Muscle layer of colon (tissue), 2 donors: Measurements from ENCODE around the gene CACNA1C.
A peak's percentile ranks its signal among the peaks of the same experiment; 100 is the strongest.

Source experiments
- H3K27ac ChIP-seq: one replicate; pipeline ENCODE4 v1.7.0; 2013; ENCODE audit warnings: low read depth, mild to moderate bottlenecking, low read length, moderate library complexity
- H3K27me3 ChIP-seq, 2 donors: one replicate each; pipeline ENCODE4 v1.7.0; 2013; ENCODE audit warnings: low read length in 2 of 2, mild to moderate bottlenecking in 2 of 2; ENCODE audit not compliant: insufficient read depth in 2 of 2, control insufficient read depth in 1 of 2
- H3K36me3 ChIP-seq: one replicate; pipeline ENCODE4 v1.7.0; 2013; ENCODE audit warnings: mild to moderate bottlenecking, low read length; ENCODE audit not compliant: insufficient read depth
- H3K4me1 ChIP-seq: one replicate; pipeline ENCODE4 v1.7.0; 2013; ENCODE audit warnings: mild to moderate bottlenecking, low read length; ENCODE audit not compliant: insufficient read depth
- H3K4me3 ChIP-seq, 2 donors: one replicate each; pipeline ENCODE4 v1.7.0; 2013; ENCODE audit warnings: low read length in 2 of 2, low read depth in 1 of 2, mild to moderate bottlenecking in 1 of 2, moderate library complexity in 1 of 2
- H3K9ac ChIP-seq: one replicate; pipeline ENCODE4 v1.7.0; 2013; ENCODE audit warnings: low read length
- H3K9me3 ChIP-seq: one replicate; pipeline ENCODE4 v1.7.0; 2013; ENCODE audit warnings: mild to moderate bottlenecking, low read length
- donor health status: abdominal sarcoma.
- donor health status: Adenocarcinoma of cecum.

The CACNA1C gene

GRCh38 chr12:2326470-2326869 lies 273.7 kb downstream of the CACNA1C start:
- Histone ChIP-seq H3K27me3 (no peaks in the 10 kb centered on the region), H3K36me3 (no peaks in the 10 kb centered on the region), H3K4me1 (peaks cover 42% of the 10 kb centered on the region), H3K4me3 (no peak overlapping the region), H3K27ac (no peak overlapping the region), H3K9me3 (no peaks in the 10 kb centered on the region), H3K9ac (no peak overlapping the region)

- Histone ChIP-seq H3K4me3 (no peak overlapping the region), H3K36me3 (no peaks in the 10 kb centered on the region), H3K9me3 (no peaks in the 10 kb centered on the region), H3K9ac (no peak overlapping the region), H3K27ac (no peak overlapping the region), H3K27me3 (no peaks in the 10 kb centered on the region), H3K4me1 (peaks cover 49% of the 10 kb centered on the region)
Measured at GRCh38 chr12:2328661-2329060, 275.9 kb downstream of the CACNA1C start.

- Histone ChIP-seq H3K27ac (no peak overlapping the region), H3K9ac (no peak overlapping the region), H3K36me3 (no peaks in the 10 kb centered on the region), H3K27me3 (no peaks in the 10 kb centered on the region), H3K4me3 (no peak overlapping the region), H3K9me3 (no peaks in the 10 kb centered on the region), H3K4me1 (peaks cover 41% of the 10 kb centered on the region)
Measured at GRCh38 chr12:2329661-2330210, 276.9 kb downstream of the CACNA1C start.

- H3K4me3 ChIP-seq = no peak overlapping the region
- H3K27me3 ChIP-seq = no peaks in the 10 kb centered on the region
- H3K9me3 ChIP-seq = no peaks in the 10 kb centered on the region
- H3K4me1 ChIP-seq = peaks cover 64% of the 10 kb centered on the region
- H3K27ac ChIP-seq = no peak overlapping the region
- no peaks in the 10 kb centered on the region for H3K36me3 ChIP-seq
- H3K9ac ChIP-seq = no peak overlapping the region
Measured at GRCh38 chr12:2332236-2332635, 279.4 kb downstream of the CACNA1C start.

- no peak overlapping the region for H3K9ac ChIP-seq
- no peaks in the 10 kb centered on the region for H3K36me3 ChIP-seq
- no peaks in the 10 kb centered on the region for H3K27me3 ChIP-seq
- H3K4me1 ChIP-seq = peaks cover 71% of the 10 kb centered on the region
- H3K4me3 ChIP-seq = no peak overlapping the region
- H3K27ac ChIP-seq = no peak overlapping the region
- no peaks in the 10 kb centered on the region for H3K9me3 ChIP-seq
Measured at GRCh38 chr12:2332947-2333346, 280.2 kb downstream of the CACNA1C start.

- H3K4me3 ChIP-seq = no peak overlapping the region
- H3K9me3 ChIP-seq = no peaks in the 10 kb centered on the region
- H3K27ac ChIP-seq = no peak overlapping the region
- peaks cover 76% of the 10 kb centered on the region for H3K4me1 ChIP-seq
- H3K36me3 ChIP-seq = no peaks in the 10 kb centered on the region
- H3K9ac ChIP-seq = no peak overlapping the region
- no peaks in the 10 kb centered on the region for H3K27me3 ChIP-seq
Measured at GRCh38 chr12:2333491-2334195, 280.9 kb downstream of the CACNA1C start.

GRCh38 chr12:2334271-2334670 lies 281.5 kb downstream of the CACNA1C start:
- H3K27ac ChIP-seq = peak overlapping the region; percentile 28
- H3K4me1 ChIP-seq = peaks cover 78% of the 10 kb centered on the region
- no peak overlapping the region for H3K9ac ChIP-seq
- H3K4me3 ChIP-seq = no peak overlapping the region
- H3K36me3 ChIP-seq = no peaks in the 10 kb centered on the region
- H3K9me3 ChIP-seq = no peaks in the 10 kb centered on the region
- no peaks in the 10 kb centered on the region for H3K27me3 ChIP-seq

- Histone ChIP-seq H3K4me1 (peaks cover 74% of the 10 kb centered on the region), H3K27me3 (no peaks in the 10 kb centered on the region), H3K36me3 (no peaks in the 10 kb centered on the region), H3K27ac (peak overlapping the region; percentile 28), H3K9ac (no peak overlapping the region), H3K4me3 (no peak overlapping the region), H3K9me3 (no peaks in the 10 kb centered on the region)
Measured at GRCh38 chr12:2334689-2335088, 281.9 kb downstream of the CACNA1C start.

GRCh38 chr12:2335109-2335508 lies 282.3 kb downstream of the CACNA1C start:
- Histone ChIP-seq H3K4me3 (no peak overlapping the region), H3K4me1 (peaks cover 71% of the 10 kb centered on the region), H3K36me3 (no peaks in the 10 kb centered on the region), H3K27ac (peak overlapping the region; percentile 54), H3K9ac (no peak overlapping the region), H3K9me3 (no peaks in the 10 kb centered on the region), H3K27me3 (no peaks in the 10 kb centered on the region)

- no peaks in the 10 kb centered on the region for H3K9me3 ChIP-seq
- H3K4me1 ChIP-seq = peaks cover 67% of the 10 kb centered on the region
- H3K36me3 ChIP-seq = no peaks in the 10 kb centered on the region
- H3K4me3 ChIP-seq = no peak overlapping the region
- no peaks in the 10 kb centered on the region for H3K27me3 ChIP-seq
- H3K9ac ChIP-seq = no peak overlapping the region
- peak overlapping the region; percentile 54 for H3K27ac ChIP-seq
Measured at GRCh38 chr12:2335513-2335912, 282.7 kb downstream of the CACNA1C start.

GRCh38 chr12:2335916-2336315 lies 283.1 kb downstream of the CACNA1C start:
- Histone ChIP-seq H3K27me3 (no peaks in the 10 kb centered on the region), H3K36me3 (no peaks in the 10 kb centered on the region), H3K4me3 (no peak overlapping the region), H3K9ac (no peak overlapping the region), H3K4me1 (peaks cover 67% of the 10 kb centered on the region), H3K27ac (peak overlapping the region; percentile 43), H3K9me3 (no peaks in the 10 kb centered on the region)

GRCh38 chr12:2336409-2336829 lies 283.6 kb downstream of the CACNA1C start:
- Histone ChIP-seq H3K36me3 (no peaks in the 10 kb centered on the region), H3K4me3 (no peak overlapping the region), H3K9me3 (no peaks in the 10 kb centered on the region), H3K27ac (peak overlapping the region; percentile 43), H3K9ac (no peak overlapping the region), H3K27me3 (no peaks in the 10 kb centered on the region), H3K4me1 (peaks cover 69% of the 10 kb centered on the region)
